Measurements from ENCODE around the gene LIG1.

- TF ChIP-seq CTCF (IDR thresholded peaks at IDR 0.05): no peak
- TF ChIP-seq POLR2AphosphoS5 (IDR thresholded peaks at IDR 0.05): no peak
- TF ChIP-seq POLR2A (IDR thresholded peaks at IDR 0.05): no peak
Observed at GRCh38 chr19:48175578-48175977, 5.4 kb upstream of the LIG1 start.
